GM10266 (cell line): ENCODE data around the gene SNAPC1.
"Not testable (repeated sequence)": the region's sequence is repeated elsewhere in the genome, so short reads cannot be mapped to it uniquely, and the experiment has no call there.

ENCODE experiments used
- DNase-seq: peaks from one replicate; pipeline ENCODE4 v3.0.0; 2012; ENCODE audit errors: extremely low spot score
- CTCF ChIP-seq: IDR thresholded peaks from 2 replicates; pipeline ENCODE4 v1.5.1; 2012; ENCODE audit warnings: mild to moderate bottlenecking, low read depth; ENCODE audit not compliant: control insufficient read depth, insufficient read depth; ENCODE audit errors: missing control alignments

SNAPC1 gene

GRCh38 chr14:61739133-61739532, 23.1 kb upstream of the SNAPC1 start:
- DNase-seq = no peak
- TF ChIP-seq CTCF = no peak

GRCh38 chr14:61742371-61742770, 19.8 kb upstream of the SNAPC1 start:
- no peak for TF ChIP-seq CTCF
- DNase-seq = no peak

- no peak for DNase-seq
- TF ChIP-seq CTCF = no peak
Measured at GRCh38 chr14:61744238-61744637, 18.0 kb upstream of the SNAPC1 start.

GRCh38 chr14:61746346-61746745, 15.9 kb upstream of the SNAPC1 start:
- DNase-seq = not testable (repeated sequence)

GRCh38 chr14:61746881-61747280, 15.3 kb upstream of the SNAPC1 start:
- no peak for TF ChIP-seq CTCF
- no peak for DNase-seq

GRCh38 chr14:61747342-61747741, 14.9 kb upstream of the SNAPC1 start:
- DNase-seq = no peak
- no peak for TF ChIP-seq CTCF

GRCh38 chr14:61749264-61749663, 13.0 kb upstream of the SNAPC1 start:
- DNase-seq = no peak
- no peak for TF ChIP-seq CTCF

- peak; percentile 19 for DNase-seq
- no peak for TF ChIP-seq CTCF
Measured at GRCh38 chr14:61749867-61750266, 12.4 kb upstream of the SNAPC1 start.
